ENCODE measurements around the gene JCHAIN. TPM values are rescaled to one million over a fixed set of nuclear protein-coding genes. Genes with fewer than 3 reads are reported as not detected.

The JCHAIN gene
- total and polyA plus RNA-seq, 12 donors, result 0.57 to 55.4 (median 2.4) TPM

GRCh38 chr4:70628444-70628843, 37.9 kb downstream of the JCHAIN start, which contains the start of gene ENAM:
ENAM (plus strand) TSS chr4:70628744; CDS start chr4:70629501, 757 bp downstream.
- Histone ChIP-seq H3K27me3 (no peaks in the 10 kb centered on the region), H3K9me3 (no peaks in the 10 kb centered on the region), H3K27ac (no peak within 1 kb of the TSS), H3K4me1 (no peaks in the 10 kb centered on the region), H3K4me3 (no peak within 1 kb of the TSS), H3K36me3 (no peaks in the 10 kb centered on the region)
- intact Hi-C loops (cut with DNase I), result no loop called here
- TF ChIP-seq, protein P1, sequence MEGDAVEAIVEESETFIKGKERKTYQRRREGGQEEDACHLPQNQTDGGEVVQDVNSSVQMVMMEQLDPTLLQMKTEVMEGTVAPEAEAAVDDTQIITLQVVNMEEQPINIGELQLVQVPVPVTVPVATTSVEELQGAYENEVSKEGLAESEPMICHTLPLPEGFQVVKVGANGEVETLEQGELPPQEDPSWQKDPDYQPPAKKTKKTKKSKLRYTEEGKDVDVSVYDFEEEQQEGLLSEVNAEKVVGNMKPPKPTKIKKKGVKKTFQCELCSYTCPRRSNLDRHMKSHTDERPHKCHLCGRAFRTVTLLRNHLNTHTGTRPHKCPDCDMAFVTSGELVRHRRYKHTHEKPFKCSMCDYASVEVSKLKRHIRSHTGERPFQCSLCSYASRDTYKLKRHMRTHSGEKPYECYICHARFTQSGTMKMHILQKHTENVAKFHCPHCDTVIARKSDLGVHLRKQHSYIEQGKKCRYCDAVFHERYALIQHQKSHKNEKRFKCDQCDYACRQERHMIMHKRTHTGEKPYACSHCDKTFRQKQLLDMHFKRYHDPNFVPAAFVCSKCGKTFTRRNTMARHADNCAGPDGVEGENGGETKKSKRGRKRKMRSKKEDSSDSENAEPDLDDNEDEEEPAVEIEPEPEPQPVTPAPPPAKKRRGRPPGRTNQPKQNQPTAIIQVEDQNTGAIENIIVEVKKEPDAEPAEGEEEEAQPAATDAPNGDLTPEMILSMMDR (IDR thresholded peaks at IDR 0.05), result no peak
- no peak for ATAC-seq
- WGBS, 2 donors, result 79 to 93% methylated on average over 2 of the region's 2 CpGs
- DNase-seq, result no peak

GRCh38 chr4:70627620-70628019, 38.7 kb downstream of the JCHAIN start:
- TF ChIP-seq, protein P1 (IDR thresholded peaks at IDR 0.05), result no peak
- WGBS, 2 donors, result 72 to 83% methylated on average over 1 of the region's 1 CpG

GRCh38 chr4:70624226-70624793, 42.0 kb downstream of the JCHAIN start:
- Histone ChIP-seq H3K36me3 (no peaks in the 10 kb centered on the region), H3K27me3 (no peaks in the 10 kb centered on the region), H3K4me1 (no peaks in the 10 kb centered on the region), H3K4me3 (no peak overlapping the region), H3K27ac (no peak overlapping the region), H3K9me3 (peaks cover 0 to under 1% (median 0%) of the 10 kb centered on the region in 11 donors)
- DNase-seq (no peak), ATAC-seq (no peak)
- intact Hi-C loops (cut with DNase I), result no loop called here
- TF ChIP-seq, protein P1 (IDR thresholded peaks at IDR 0.05), result no peak
- 59 to 69% methylated on average over 1 of the region's 1 CpG for WGBS, 2 donors

More at GRCh38 chr4:70627620-70628019, 38.7 kb downstream of the JCHAIN start:
- no peaks in the 10 kb centered on the region for H3K36me3 ChIP-seq
- H3K27me3 ChIP-seq, result no peaks in the 10 kb centered on the region
- intact Hi-C loops (cut with DNase I), result no loop called here
- no peak for DNase-seq
- no peak overlapping the region for H3K27ac ChIP-seq
- no peak overlapping the region for H3K4me3 ChIP-seq
- no peak for ATAC-seq
- no peaks in the 10 kb centered on the region for H3K4me1 ChIP-seq
- no peaks in the 10 kb centered on the region for H3K9me3 ChIP-seq

DNA sequence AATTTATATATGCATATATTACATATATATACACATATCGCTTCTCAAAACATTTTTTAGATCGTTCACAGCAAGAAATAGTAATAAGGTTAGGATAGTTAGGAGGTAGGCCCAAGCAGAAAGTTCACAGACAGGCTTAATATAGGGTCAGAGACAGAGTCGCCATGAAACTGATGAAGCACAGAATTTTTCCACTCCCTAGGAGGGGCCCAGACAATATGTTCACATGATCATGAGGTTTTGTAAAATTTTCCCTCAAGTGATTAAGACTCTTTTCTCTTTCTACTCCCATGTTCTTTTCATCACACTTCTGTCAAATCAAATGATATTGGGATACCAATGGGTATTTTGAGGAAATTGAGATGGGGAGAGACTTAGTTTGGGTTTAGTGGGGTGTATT, 43.0 kb downstream of the JCHAIN start:
- DNase-seq (no peak), ATAC-seq (no peak)
- TF ChIP-seq, protein P1 (IDR thresholded peaks at IDR 0.05), result no peak
- H3K4me3 ChIP-seq, result no peak overlapping the region
- H3K27ac ChIP-seq, result no peak overlapping the region
- H3K4me1 ChIP-seq, result no peaks in the 10 kb centered on the region
- H3K9me3 ChIP-seq, result peaks cover 0 to 5% (median 0%) of the 10 kb centered on the region in 11 donors
- 95 to 97% methylated on average over 3 of the region's 3 CpGs for WGBS, 2 donors
- H3K36me3 ChIP-seq, result no peaks in the 10 kb centered on the region
- intact Hi-C loops (cut with DNase I), result no loop called here
- H3K27me3 ChIP-seq, result no peaks in the 10 kb centered on the region

Measured in heart right ventricle (tissue), 16 donors.